Esophagus squamous epithelium (tissue), 4 donors: ENCODE results near the gene MDFIC2.

Experiments used
- CTCF ChIP-seq, 6 experiments: fragments of 450-650 bp in 4 of 6; fragments of 200-600 bp in 2 of 6; sonication (generic) in 2 of 6; IDR thresholded peaks; one replicate each; pipeline ENCODE4 v1.5.1; 2016 to 2019; ENCODE audit warnings: antibody characterized with exemption in 6 of 6, mild to moderate bottlenecking in 4 of 6, moderate library complexity in 4 of 6
- POLR2A ChIP-seq, 4 donors: fragments of 450-650 bp; IDR thresholded peaks; one replicate each; pipeline ENCODE4 v1.6.1; 2017; ENCODE audit warnings: antibody characterized with exemption in 4 of 4, mild to moderate bottlenecking in 4 of 4, moderate library complexity in 3 of 4

GRCh38 chr3:70264122-70264780 lies 48.2 kb downstream of the MDFIC2 start:
- TF ChIP-seq CTCF (IDR thresholded peaks at IDR 0.05) (no peak), POLR2A (IDR thresholded peaks at IDR 0.05) (no peak)
